CD14-positive monocyte (primary cell): ENCODE data around the gene LGALS8. TPM values are rescaled to one million over a fixed set of nuclear protein-coding genes. Genes with fewer than 3 reads are reported as not detected.

Experiments used
- DNase-seq, 3 donors: peaks; one replicate each; pipeline ENCODE4 v3.0.0-alpha.2; 2011 to 2022
- H2AFZ ChIP-seq: 2 replicates; pipeline ENCODE4 v1.6.0; 2012; ENCODE audit warnings: mild to moderate bottlenecking, low read depth, low read length, inconsistent platforms; ENCODE audit not compliant: insufficient read depth, poor library complexity, severe bottlenecking
- H3K27ac ChIP-seq, 2 donors: 1 replicate in 1 of 2; 2 replicates in 1 of 2; pipeline ENCODE4 v1.5.1; 2012 to 2013; ENCODE audit warnings: low read length in 2 of 2, control low read depth in 1 of 2, inconsistent platforms in 1 of 2, low read depth in 1 of 2, mild to moderate bottlenecking in 1 of 2
- H3K27me3 ChIP-seq, 2 donors: one replicate each; pipeline versions ENCODE4 v1.6.0 to v1.6.1; 2011 to 2013; ENCODE audit warnings: low read length in 2 of 2; ENCODE audit not compliant: control insufficient read depth in 2 of 2, insufficient read depth in 2 of 2
- H3K36me3 ChIP-seq, 2 donors: replicated peaks in 1 of 2; 1 replicate in 1 of 2; 2 replicates in 1 of 2; pipeline versions ENCODE4 v1.5.1 to v1.6.1; 2012 to 2013; ENCODE audit warnings: low read length in 2 of 2, control low read depth in 1 of 2, inconsistent platforms in 1 of 2, mild to moderate bottlenecking in 1 of 2; ENCODE audit not compliant: insufficient read depth in 2 of 2, control insufficient read depth in 1 of 2
- H3K4me1 ChIP-seq, 2 donors: 1 replicate in 1 of 2; 2 replicates in 1 of 2; pipeline versions ENCODE4 v1.5.1 to v1.6.1; 2012 to 2013; ENCODE audit warnings: low read length in 2 of 2, control low read depth in 1 of 2, inconsistent platforms in 1 of 2, mild to moderate bottlenecking in 1 of 2, moderate library complexity in 1 of 2; ENCODE audit not compliant: insufficient read depth in 2 of 2, control insufficient read depth in 1 of 2
- H3K4me2 ChIP-seq: replicated peaks from 2 replicates; pipeline ENCODE3; 2012; ENCODE audit warnings: low read length, moderate library complexity, mild to moderate bottlenecking; ENCODE audit not compliant: poor library complexity, severe bottlenecking; ENCODE audit errors: extremely low read depth
- H3K4me3 ChIP-seq, 3 experiments: fragments of 200-600 bp in 1 of 3; sonication (generic) in 1 of 3; replicated peaks in 1 of 3; 1 replicate in 2 of 3; 2 replicates in 1 of 3; pipeline ENCODE4 v1.5.1; 2011 to 2013; ENCODE audit warnings: low read length in 3 of 3, mild to moderate bottlenecking in 3 of 3, control low read depth in 2 of 3, low read depth in 2 of 3, inconsistent platforms in 1 of 3, moderate library complexity in 1 of 3
- H3K79me2 ChIP-seq: 2 replicates; pipeline ENCODE4 v1.6.0; 2012; ENCODE audit warnings: mild to moderate bottlenecking, control low read depth, inconsistent platforms, low read length, moderate library complexity; ENCODE audit not compliant: insufficient read depth
- H3K9ac ChIP-seq: 2 replicates; pipeline ENCODE4 v1.6.0; 2017; ENCODE audit warnings: low read length, mild to moderate bottlenecking; ENCODE audit not compliant: insufficient read depth, poor library complexity, severe bottlenecking
- H3K9me3 ChIP-seq, 2 donors: replicated peaks in 1 of 2; 1 replicate in 1 of 2; 2 replicates in 1 of 2; pipeline versions ENCODE4 v1.5.1 to v1.6.1; 2012 to 2013; ENCODE audit warnings: low read length in 2 of 2, control low read depth in 1 of 2; ENCODE audit not compliant: control insufficient read depth in 1 of 2, insufficient read depth in 1 of 2
- H4K20me1 ChIP-seq: 2 replicates; pipeline ENCODE4 v1.6.0; 2012; ENCODE audit warnings: mild to moderate bottlenecking, low read length, control low read depth, moderate library complexity; ENCODE audit not compliant: insufficient read depth
- H3K27ac Mint-ChIP-seq, 7 donors: one replicate each; pipeline ENCODE4 v1.8.0; 2020; ENCODE audit warnings: mild to moderate bottlenecking in 7 of 7, mixed read lengths in 7 of 7, moderate library complexity in 6 of 7, inconsistent platforms in 2 of 7
- H3K27me3 Mint-ChIP-seq, 3 donors: one replicate each; pipeline ENCODE4 v1.8.0; 2021 to 2022; ENCODE audit warnings: low read depth in 3 of 3, mild to moderate bottlenecking in 3 of 3, mixed read lengths in 3 of 3, moderate library complexity in 3 of 3, inconsistent platforms in 1 of 3
- H3K36me3 Mint-ChIP-seq, 2 donors: one replicate each; pipeline ENCODE4 v1.8.0; 2020; ENCODE audit warnings: mixed read lengths in 2 of 2, inconsistent platforms in 1 of 2, mild to moderate bottlenecking in 1 of 2
- H3K4me1 Mint-ChIP-seq: one replicate; pipeline ENCODE4 v1.8.0; 2020; ENCODE audit warnings: mild to moderate bottlenecking, mixed read lengths
- H3K4me3 Mint-ChIP-seq, 2 donors: one replicate each; pipeline ENCODE4 v1.8.0; 2020; ENCODE audit warnings: mild to moderate bottlenecking in 2 of 2, mixed read lengths in 2 of 2, moderate library complexity in 1 of 2
- H3K9me3 Mint-ChIP-seq, 7 donors: one replicate each; pipeline ENCODE4 v1.8.0; 2020 to 2022; ENCODE audit warnings: mixed read lengths in 7 of 7, mild to moderate bottlenecking in 6 of 7, moderate library complexity in 6 of 7, inconsistent platforms in 2 of 7
- WGBS: methylation state at CpG from one replicate; pipeline ENCODE4 v1.1.5; 2013; ENCODE audit warnings: missing lambda C conversion rate; ENCODE audit not compliant: insufficient coverage; 5-methylcytosine and 5-hydroxymethylcytosine counted together
- intact Hi-C, 2 donors: fragments of 100-400 bp; cut with micrococcal nuclease; formaldehyde crosslinking; loops; one replicate each; pipeline versions ENCODE4 v1.15.0 to v1.15.1; 2023
- polyA plus RNA-seq, 3 donors: library from polyadenylated mRNA; depleted of rRNA in 1 of 3; unstranded in 2 of 3; stranded (reverse) in 1 of 3; fragments of 300-500 nt in 2 of 3; fragments of >200 nt in 1 of 3; fragmentation: Illumina TruSeq in 2 of 3; gene quantifications; 1 replicate in 2 of 3; 2 replicates in 1 of 3; pipeline ENCODE4 v1.2.3, GENCODE V29; 2012 to 2021
- TF ChIP-seq, protein P1 (sequence below): fragments of 200-600 bp; IDR thresholded peaks from one replicate; pipeline ENCODE4 v1.8.0; 2022; ENCODE audit warnings: antibody characterized with exemption, mild to moderate bottlenecking

LGALS8 gene
- polyA plus RNA-seq, 3 donors = 58.9 to 84.6 (median 75.7) TPM

DNA sequence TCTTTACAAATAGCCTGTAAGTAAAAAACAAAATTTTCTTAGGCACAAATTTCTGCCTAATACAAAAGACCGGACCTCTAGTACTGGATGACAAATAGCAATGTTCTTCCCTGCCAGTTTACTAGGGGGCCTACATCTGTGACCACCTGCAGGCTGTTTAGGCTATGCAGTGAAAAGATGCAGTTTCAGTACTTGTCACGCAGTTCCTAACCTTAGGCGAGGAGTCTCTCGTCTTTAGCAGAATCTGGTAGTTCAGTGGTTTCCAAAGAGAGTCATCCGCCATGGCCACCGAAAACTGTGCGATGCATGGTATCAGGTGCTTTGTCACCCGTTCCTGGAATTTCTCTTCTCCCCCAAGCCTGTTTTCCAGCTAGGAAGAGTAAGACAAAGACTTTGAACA is 29.6 kb downstream of the LGALS8 start:
- Histone ChIP-seq H4K20me1 (peaks cover 4% of the 10 kb centered on the region), H3K4me1 (no peaks in the 10 kb centered on the region), H3K9me3 (no peaks in the 10 kb centered on the region), H3K4me2 (no peak overlapping the region), H3K79me2 (no peaks in the 10 kb centered on the region), H3K36me3 (peaks cover 93 to 100% of the 10 kb centered on the region in 2 donors), H3K9ac (no peak overlapping the region), H3K4me3 (no peak overlapping the region), H2AFZ (no peak overlapping the region), H3K27ac (no peak overlapping the region), H3K27me3 (no peaks in the 10 kb centered on the region)
- Mint-ChIP-seq H3K4me3 (no peak overlapping the region), H3K27me3 (peaks cover 0 to 1% (median 0%) of the 10 kb centered on the region in 3 donors), H3K9me3 (no peaks in the 10 kb centered on the region), H3K36me3 (peaks cover 86 to 94% of the 10 kb centered on the region in 2 donors), H3K4me1 (no peaks in the 10 kb centered on the region), H3K27ac (peak overlapping the region in 1 of 7 donors; percentile 58)
- intact Hi-C loops = no loop called here
- TF ChIP-seq, protein P1, sequence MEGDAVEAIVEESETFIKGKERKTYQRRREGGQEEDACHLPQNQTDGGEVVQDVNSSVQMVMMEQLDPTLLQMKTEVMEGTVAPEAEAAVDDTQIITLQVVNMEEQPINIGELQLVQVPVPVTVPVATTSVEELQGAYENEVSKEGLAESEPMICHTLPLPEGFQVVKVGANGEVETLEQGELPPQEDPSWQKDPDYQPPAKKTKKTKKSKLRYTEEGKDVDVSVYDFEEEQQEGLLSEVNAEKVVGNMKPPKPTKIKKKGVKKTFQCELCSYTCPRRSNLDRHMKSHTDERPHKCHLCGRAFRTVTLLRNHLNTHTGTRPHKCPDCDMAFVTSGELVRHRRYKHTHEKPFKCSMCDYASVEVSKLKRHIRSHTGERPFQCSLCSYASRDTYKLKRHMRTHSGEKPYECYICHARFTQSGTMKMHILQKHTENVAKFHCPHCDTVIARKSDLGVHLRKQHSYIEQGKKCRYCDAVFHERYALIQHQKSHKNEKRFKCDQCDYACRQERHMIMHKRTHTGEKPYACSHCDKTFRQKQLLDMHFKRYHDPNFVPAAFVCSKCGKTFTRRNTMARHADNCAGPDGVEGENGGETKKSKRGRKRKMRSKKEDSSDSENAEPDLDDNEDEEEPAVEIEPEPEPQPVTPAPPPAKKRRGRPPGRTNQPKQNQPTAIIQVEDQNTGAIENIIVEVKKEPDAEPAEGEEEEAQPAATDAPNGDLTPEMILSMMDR = no peak
- no peak for DNase-seq
- WGBS = 82% methylated on average over 4 of the region's 8 CpGs

DNA sequence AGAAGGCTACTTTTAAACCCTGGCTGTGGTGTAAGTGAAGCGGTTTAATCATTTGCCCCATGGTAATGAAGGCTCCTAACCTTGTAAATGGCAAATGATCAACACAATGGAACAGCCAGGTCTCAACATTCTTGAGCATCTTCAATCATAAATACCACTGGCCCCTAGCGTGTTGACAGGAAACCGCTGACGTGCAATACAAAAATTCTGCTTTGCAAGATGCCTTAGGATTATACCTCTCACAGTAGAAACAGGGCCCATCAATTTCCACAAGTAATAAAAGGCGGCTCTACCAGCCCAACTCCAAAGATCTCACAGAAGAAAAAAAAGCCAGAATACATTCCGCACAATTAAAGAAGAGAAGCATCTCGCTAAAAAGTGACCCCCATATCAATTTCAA is 32.8 kb downstream of the LGALS8 start:
- no peak overlapping the region for H3K9ac ChIP-seq
- no peaks in the 10 kb centered on the region for H3K9me3 Mint-ChIP-seq
- no peaks in the 10 kb centered on the region for H3K27me3 Mint-ChIP-seq
- no peaks in the 10 kb centered on the region for H3K9me3 ChIP-seq
- no peak overlapping the region for H3K4me2 ChIP-seq
- peaks cover 86 to 97% of the 10 kb centered on the region in 2 donors for H3K36me3 ChIP-seq
- H3K36me3 Mint-ChIP-seq = peaks cover 83 to 89% of the 10 kb centered on the region in 2 donors
- 97% methylated on average over 3 of the region's 7 CpGs for WGBS
- H3K27me3 ChIP-seq = no peaks in the 10 kb centered on the region
- TF ChIP-seq, protein P1 = no peak
- no peak overlapping the region for H3K27ac Mint-ChIP-seq
- no peak overlapping the region for H3K4me3 ChIP-seq
- H3K4me1 Mint-ChIP-seq = no peaks in the 10 kb centered on the region
- H3K79me2 ChIP-seq = no peaks in the 10 kb centered on the region
- H3K4me3 Mint-ChIP-seq = no peak overlapping the region
- intact Hi-C loops = no loop called here
- H3K27ac ChIP-seq = no peak overlapping the region
- H2AFZ ChIP-seq = no peak overlapping the region
- H4K20me1 ChIP-seq = no peaks in the 10 kb centered on the region
- no peak for DNase-seq
- no peaks in the 10 kb centered on the region for H3K4me1 ChIP-seq
